Glutamatergic neuron (in vitro differentiated cells): Measurements from ENCODE around the gene DDX24. TPM values are rescaled to one million over a fixed set of nuclear protein-coding genes. Genes with fewer than 3 reads are reported as not detected.

Experiments used
- DNase-seq: peaks from one replicate; pipeline ENCODE4 v3.0.0; 2022
- H3K27ac Mint-ChIP-seq: one replicate; pipeline ENCODE4 v1.8.0; 2020; ENCODE audit warnings: mild to moderate bottlenecking, mixed read lengths, inconsistent platforms; ENCODE audit not compliant: unreplicated experiment
- H3K27me3 Mint-ChIP-seq: one replicate; pipeline ENCODE4 v1.8.0; 2020; ENCODE audit warnings: mild to moderate bottlenecking, moderate library complexity, mixed read lengths, inconsistent platforms; ENCODE audit not compliant: unreplicated experiment
- H3K36me3 Mint-ChIP-seq: one replicate; pipeline ENCODE4 v1.8.0; 2020; ENCODE audit warnings: mild to moderate bottlenecking, mixed read lengths, inconsistent platforms; ENCODE audit not compliant: unreplicated experiment
- H3K4me1 Mint-ChIP-seq: one replicate; pipeline ENCODE4 v1.8.0; 2020; ENCODE audit warnings: mild to moderate bottlenecking, low read depth, mixed read lengths, inconsistent platforms; ENCODE audit not compliant: unreplicated experiment
- H3K4me3 Mint-ChIP-seq: one replicate; pipeline ENCODE4 v1.8.0; 2020; ENCODE audit warnings: mild to moderate bottlenecking, mixed read lengths, inconsistent platforms; ENCODE audit not compliant: unreplicated experiment
- H3K9me3 Mint-ChIP-seq: one replicate; pipeline ENCODE4 v1.8.0; 2020; ENCODE audit warnings: mild to moderate bottlenecking, moderate library complexity, mixed read lengths, inconsistent platforms; ENCODE audit not compliant: unreplicated experiment
- CTCF ChIP-seq: fragments of 200-600 bp; sonication (generic); IDR thresholded peaks from one replicate; pipeline ENCODE4 v1.5.0; 2021; ENCODE audit not compliant: partially characterized antibody, unreplicated experiment
- total RNA-seq: library from RNA; stranded (reverse); fragmentation: NEBNext Ultra II Directional; extraction: Animal tissue kit (Norgen Biotek cat#: 25700); gene quantifications from one replicate; pipeline ENCODE4 v1.2.1, GENCODE V29; 2021; ENCODE audit not compliant: unreplicated experiment

The DDX24 gene
- total RNA-seq, 1 donor from 2014 or later = 257 TPM

GRCh38 chr14:94114589-94115057 is 33.6 kb upstream of the DDX24 start:
- no peak for DNase-seq
- Mint-ChIP-seq H3K4me1 (peaks cover 6% of the 10 kb centered on the region), H3K27ac (no peak overlapping the region), H3K4me3 (peak overlapping the region; percentile 13), H3K36me3 (no peaks in the 10 kb centered on the region), H3K9me3 (peaks cover 2% of the 10 kb centered on the region), H3K27me3 (peaks cover 4% of the 10 kb centered on the region)
- TF ChIP-seq CTCF = no peak

GRCh38 chr14:94113908-94114588 is 33.0 kb upstream of the DDX24 start:
- H3K4me3 Mint-ChIP-seq = peak overlapping the region; percentile 13
- peaks cover 4% of the 10 kb centered on the region for H3K27me3 Mint-ChIP-seq
- H3K36me3 Mint-ChIP-seq = no peaks in the 10 kb centered on the region
- H3K9me3 Mint-ChIP-seq = peaks cover 2% of the 10 kb centered on the region
- TF ChIP-seq CTCF = no peak
- peaks cover 6% of the 10 kb centered on the region for H3K4me1 Mint-ChIP-seq
- no peak overlapping the region for H3K27ac Mint-ChIP-seq
- DNase-seq = no peak

- H3K4me3 Mint-ChIP-seq = no peak overlapping the region
- peaks cover 6% of the 10 kb centered on the region for H3K4me1 Mint-ChIP-seq
- H3K27me3 Mint-ChIP-seq = peaks cover 4% of the 10 kb centered on the region
- DNase-seq = no peak
- H3K36me3 Mint-ChIP-seq = no peaks in the 10 kb centered on the region
- peaks cover 2% of the 10 kb centered on the region for H3K9me3 Mint-ChIP-seq
- no peak overlapping the region for H3K27ac Mint-ChIP-seq
- TF ChIP-seq CTCF = no peak
These were observed 32.5 kb upstream of the DDX24 start for GRCh38 chr14:94113490-94113889.

GRCh38 chr14:94113073-94113472 is 32.1 kb upstream of the DDX24 start:
- H3K27ac Mint-ChIP-seq = no peak overlapping the region
- no peak for TF ChIP-seq CTCF
- no peak overlapping the region for H3K4me3 Mint-ChIP-seq
- H3K4me1 Mint-ChIP-seq = peaks cover 6% of the 10 kb centered on the region
- H3K9me3 Mint-ChIP-seq = peaks cover 2% of the 10 kb centered on the region
- H3K27me3 Mint-ChIP-seq = peaks cover 4% of the 10 kb centered on the region
- H3K36me3 Mint-ChIP-seq = no peaks in the 10 kb centered on the region
- no peak for DNase-seq

- peaks cover 4% of the 10 kb centered on the region for H3K27me3 Mint-ChIP-seq
- no peak for TF ChIP-seq CTCF
- peaks cover 6% of the 10 kb centered on the region for H3K4me1 Mint-ChIP-seq
- no peak overlapping the region for H3K27ac Mint-ChIP-seq
- no peaks in the 10 kb centered on the region for H3K36me3 Mint-ChIP-seq
- no peak for DNase-seq
- H3K4me3 Mint-ChIP-seq = no peak overlapping the region
- H3K9me3 Mint-ChIP-seq = peaks cover 2% of the 10 kb centered on the region
These were observed 31.6 kb upstream of the DDX24 start for GRCh38 chr14:94112513-94113063.
